ENCODE results near the gene RNH1.
A peak's percentile ranks its signal among the peaks of the same experiment; 100 is the strongest.

The RNH1 gene

GRCh38 chr11:534396-535209 is 27.6 kb upstream of the RNH1 start:
- Histone ChIP-seq H3K36me3 (ENCODE audit: insufficient read depth, low read length) (peaks cover 4% of the 10 kb centered on the region; the same call in 1 of the 2 replicates), H3K4me1 (ENCODE audit: insufficient read depth, low read length, poor library complexity, severe bottlenecking) (peaks cover 17% of the 10 kb centered on the region), H3F3A (ENCODE audit: low read depth) (no peaks in the 10 kb centered on the region), H3K27me3 (ENCODE audit: insufficient read depth, low read length, poor library complexity, severe bottlenecking) (no peaks in the 10 kb centered on the region), H3K9ac (ENCODE audit: low read depth, low read length, poor library complexity, severe bottlenecking) (peak overlapping the region; percentile 85), H3K4me3 (ENCODE audit: low read length, poor library complexity, severe bottlenecking) (peak overlapping the region; percentile 94), H3K4me2 (ENCODE audit: low read depth, low read length, poor library complexity, severe bottlenecking) (peak overlapping the region; percentile 94), H2AFZ (ENCODE audit: low read length) (peak overlapping the region; percentile 20; the same call in 1 of the 2 replicates), H3K79me2 (ENCODE audit: insufficient read depth, low read length) (peaks cover 17% of the 10 kb centered on the region), H3K9me3 (ENCODE audit: insufficient read depth, low read depth, low read length) (no peaks in the 10 kb centered on the region), H4K20me1 (ENCODE audit: insufficient read depth, low read length, poor library complexity, severe bottlenecking) (peaks cover 18% of the 10 kb centered on the region), H3K9me2 (replicated peaks; ENCODE audit: low read depth, low read length) (no peaks in the 10 kb centered on the region)
- TF ChIP-seq CTCF (conservative IDR thresholded peaks at IDR 0.05; ENCODE audit: low read length) (no peak), EZH2phosphoT487 (IDR thresholded peaks at IDR 0.05; ENCODE audit: borderline replicate concordance) (no peak)

GRCh38 chr11:533586-534395 is 26.7 kb upstream of the RNH1 start:
- Histone ChIP-seq H3K4me1 (ENCODE audit: insufficient read depth, low read length, poor library complexity, severe bottlenecking) (peaks cover 17% of the 10 kb centered on the region), H3K9ac (ENCODE audit: low read depth, low read length, poor library complexity, severe bottlenecking) (peak overlapping the region; percentile 85)

More at GRCh38 chr11:533586-534395, 26.7 kb upstream of the RNH1 start:
- no peaks in the 10 kb centered on the region for H3K9me2 ChIP-seq (replicated peaks; ENCODE audit: low read depth, low read length)
- peaks cover 17% of the 10 kb centered on the region for H3K79me2 ChIP-seq (ENCODE audit: insufficient read depth, low read length)
- H3K4me2 ChIP-seq (ENCODE audit: low read depth, low read length, poor library complexity, severe bottlenecking), result peak overlapping the region; percentile 94
- H3K4me3 ChIP-seq (ENCODE audit: low read length, poor library complexity, severe bottlenecking), result peak overlapping the region; percentile 94
- H3K27me3 ChIP-seq (ENCODE audit: insufficient read depth, low read length, poor library complexity, severe bottlenecking), result no peaks in the 10 kb centered on the region
- H3K36me3 ChIP-seq (ENCODE audit: insufficient read depth, low read length), result peaks cover 4% of the 10 kb centered on the region; the same call in 1 of the 2 replicates
- no peaks in the 10 kb centered on the region for H3F3A ChIP-seq (ENCODE audit: low read depth)
- peaks cover 18% of the 10 kb centered on the region for H4K20me1 ChIP-seq (ENCODE audit: insufficient read depth, low read length, poor library complexity, severe bottlenecking)
- no peaks in the 10 kb centered on the region for H3K9me3 ChIP-seq (ENCODE audit: insufficient read depth, low read depth, low read length)
- TF ChIP-seq EZH2phosphoT487 (IDR thresholded peaks at IDR 0.05; ENCODE audit: borderline replicate concordance), result no peak
- TF ChIP-seq CTCF (conservative IDR thresholded peaks at IDR 0.05; ENCODE audit: low read length), result no peak
- no peak overlapping the region for H2AFZ ChIP-seq (ENCODE audit: low read length)
